ENCODE data around the gene VGF.

Gene VGF

GRCh38 chr7:101164071-101164840 is 1.1 kb downstream of the VGF start:
- peak; percentile 44 for DNase-seq

- peak; percentile 46 for DNase-seq
These were observed 1.9 kb downstream of the VGF start for GRCh38 chr7:101163279-101164070.

- DNase-seq: peak; percentile 30
These were observed 2.7 kb downstream of the VGF start for GRCh38 chr7:101162551-101163278.

GRCh38 chr7:101161692-101162471 is 3.5 kb downstream of the VGF start:
- DNase-seq: no peak

- DNase-seq: no peak
These were observed 4.5 kb downstream of the VGF start for GRCh38 chr7:101160910-101161309.

- DNase-seq: no peak
These were observed 5.4 kb downstream of the VGF start for GRCh38 chr7:101159696-101160674.

GRCh38 chr7:101156866-101157589 is 8.3 kb downstream of the VGF start:
- no peak for DNase-seq

GRCh38 chr7:101156277-101156676 is 9.1 kb downstream of the VGF start:
- DNase-seq: no peak

GRCh38 chr7:101155303-101155702 is 10.1 kb downstream of the VGF start:
- no peak for DNase-seq

- DNase-seq: no peak
These were observed 10.7 kb downstream of the VGF start for GRCh38 chr7:101154693-101155102.

- peak; percentile 92 for DNase-seq
These were observed 11.2 kb downstream of the VGF start, which contains the start of gene AP1S1 for GRCh38 chr7:101153969-101154692. AP1S1 (plus strand) TSS chr7:101154476; CDS start chr7:101154515, 39 bp downstream.

GRCh38 chr7:101151908-101152651 is 13.3 kb downstream of the VGF start:
- no peak for DNase-seq

- no peak for DNase-seq
These were observed 24.5 kb downstream of the VGF start for GRCh38 chr7:101140746-101141382.

GRCh38 chr7:101140339-101140699 is 25.1 kb downstream of the VGF start:
- DNase-seq: no peak

- peak; percentile 75 for DNase-seq
These were observed 27.0 kb downstream of the VGF start for GRCh38 chr7:101138213-101138870.

- no peak for DNase-seq
These were observed 27.6 kb downstream of the VGF start for GRCh38 chr7:101137651-101138212.

- DNase-seq: no peak
These were observed 30.9 kb downstream of the VGF start for GRCh38 chr7:101134399-101134980.

All from activated T-cell treated with anti-CD3 and anti-CD28 coated beads, Interleukin-2, amount 50 U/mL, for 1 hour (primary cell).